Smooth muscle cell of the brain vasculature (primary cell): Measurements from ENCODE around the gene CADPS2.
"Not testable (repeated sequence)": the region's sequence is repeated elsewhere in the genome, so short reads cannot be mapped to it uniquely, and the experiment has no call there.

Experiments used
- DNase-seq: peaks from one replicate; pipeline ENCODE4 v3.0.0-alpha.2; 2012; ENCODE audit warnings: low read depth, low spot score

Gene CADPS2

GRCh38 chr7:122850528-122850927, 35.7 kb downstream of the CADPS2 start:
- DNase-seq = no peak

- no peak for DNase-seq
These were observed 36.3 kb downstream of the CADPS2 start for GRCh38 chr7:122849957-122850328.

GRCh38 chr7:122849322-122849956, 36.8 kb downstream of the CADPS2 start:
- no peak for DNase-seq

GRCh38 chr7:122847871-122848473, 38.3 kb downstream of the CADPS2 start:
- DNase-seq = no peak

GRCh38 chr7:122846591-122846990, 39.7 kb downstream of the CADPS2 start:
- no peak for DNase-seq

GRCh38 chr7:122845286-122845685, 41.0 kb downstream of the CADPS2 start:
- no peak for DNase-seq

- DNase-seq = no peak
These were observed 41.9 kb downstream of the CADPS2 start for GRCh38 chr7:122844191-122844988.

- no peak for DNase-seq
These were observed 43.3 kb downstream of the CADPS2 start for GRCh38 chr7:122842971-122843370.

- DNase-seq = not testable (repeated sequence)
These were observed 50.0 kb downstream of the CADPS2 start for GRCh38 chr7:122836286-122836685.

- not testable (repeated sequence) for DNase-seq
These were observed 51.7 kb downstream of the CADPS2 start for GRCh38 chr7:122834571-122834942.

- no peak for DNase-seq
These were observed 52.2 kb downstream of the CADPS2 start for GRCh38 chr7:122833888-122834570.

- no peak for DNase-seq
These were observed 54.8 kb downstream of the CADPS2 start for GRCh38 chr7:122831436-122831835.

- no peak for DNase-seq
These were observed 56.3 kb downstream of the CADPS2 start for GRCh38 chr7:122829962-122830361.

GRCh38 chr7:122827763-122828162, 58.5 kb downstream of the CADPS2 start:
- no peak for DNase-seq

- no peak for DNase-seq
These were observed 72.4 kb downstream of the CADPS2 start for GRCh38 chr7:122813845-122814244.

GRCh38 chr7:122803851-122804250, 82.4 kb downstream of the CADPS2 start:
- no peak for DNase-seq

- DNase-seq = peak; percentile 13
These were observed 82.9 kb downstream of the CADPS2 start for GRCh38 chr7:122803323-122803722.

GRCh38 chr7:122802301-122802751, 83.9 kb downstream of the CADPS2 start:
- DNase-seq = no peak

GRCh38 chr7:122791959-122792545, 94.2 kb downstream of the CADPS2 start:
- no peak for DNase-seq

- no peak for DNase-seq
These were observed 95.7 kb downstream of the CADPS2 start for GRCh38 chr7:122790591-122790990.

GRCh38 chr7:122790132-122790531, 96.1 kb downstream of the CADPS2 start:
- no peak for DNase-seq

GRCh38 chr7:122789156-122789555, 97.1 kb downstream of the CADPS2 start:
- DNase-seq = no peak
